ENCODE data around the gene GPSM3.
"Not testable (repeated sequence)": the region's sequence is repeated elsewhere in the genome, so short reads cannot be mapped to it uniquely, and the experiment has no call there.

Gene GPSM3

DNA sequence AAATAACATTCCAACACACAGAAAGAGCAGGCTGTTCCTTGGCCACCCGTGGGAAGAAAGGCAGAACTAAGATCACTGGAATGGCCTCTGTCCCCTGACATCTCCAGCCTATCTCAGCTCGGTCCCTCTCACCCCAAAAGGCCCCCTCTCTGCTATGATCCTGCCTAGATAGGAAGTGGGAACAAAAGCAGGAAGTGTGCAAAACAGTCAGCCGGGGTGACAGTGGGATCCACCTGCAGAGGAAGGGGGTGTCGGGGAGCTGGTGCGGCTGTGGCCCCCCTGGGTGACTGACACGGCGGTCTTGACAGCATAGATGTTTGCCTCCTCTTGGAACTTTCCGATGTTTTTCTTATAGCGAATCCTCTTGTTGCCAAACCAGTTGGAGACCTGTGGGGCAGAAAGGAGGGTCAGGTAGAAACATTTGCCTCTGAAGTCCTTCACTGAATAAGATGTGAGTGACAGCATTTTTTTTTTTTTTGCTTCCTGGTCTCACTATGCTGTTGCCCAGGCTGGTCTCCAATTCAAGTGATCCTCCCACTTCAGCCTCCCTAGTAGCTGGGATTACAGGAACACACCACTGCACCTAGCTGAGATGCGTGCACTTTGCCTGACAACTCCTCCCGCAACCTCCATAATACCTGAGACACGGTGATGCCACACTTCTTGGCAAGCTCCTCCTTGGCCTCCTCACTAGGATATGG is 5.3 kb downstream of the GPSM3 start:
- DNase-seq (ENCODE audit: low read depth), result no peak

DNA sequence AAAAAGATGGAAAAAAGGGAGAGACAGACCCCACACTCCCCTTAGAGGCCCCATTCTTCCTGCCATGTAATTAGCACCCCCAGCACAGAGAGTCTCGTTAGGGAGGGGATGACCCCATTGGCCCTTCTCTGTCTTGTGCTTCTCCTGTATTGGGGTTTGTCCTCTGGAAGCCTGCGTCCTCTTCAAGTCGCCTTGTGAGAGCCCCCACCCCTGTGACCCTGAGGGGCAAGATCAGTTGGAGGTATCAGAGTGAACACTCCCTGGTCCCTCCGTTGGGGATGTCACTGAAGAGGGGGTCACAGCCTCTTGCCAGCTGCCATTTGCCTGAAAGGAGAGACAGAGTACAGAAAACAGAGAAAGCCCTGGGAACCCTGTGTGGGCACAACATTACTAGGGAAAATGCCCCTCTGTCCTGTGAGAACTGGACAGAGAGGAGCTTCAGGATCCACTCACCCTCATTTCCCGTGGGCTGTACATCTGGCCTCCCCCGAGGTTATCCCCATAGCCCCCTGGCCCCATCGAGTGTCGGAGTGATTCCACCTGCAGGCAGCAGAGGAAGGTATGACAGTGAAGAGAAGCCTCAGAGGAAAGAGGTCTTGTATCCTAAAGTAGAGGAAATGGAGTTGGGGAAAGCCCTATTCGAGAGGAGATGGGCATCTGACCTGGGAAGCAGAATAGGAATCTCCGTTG is 6.1 kb downstream of the GPSM3 start:
- not testable (repeated sequence) for DNase-seq (ENCODE audit: low read depth)

DNA sequence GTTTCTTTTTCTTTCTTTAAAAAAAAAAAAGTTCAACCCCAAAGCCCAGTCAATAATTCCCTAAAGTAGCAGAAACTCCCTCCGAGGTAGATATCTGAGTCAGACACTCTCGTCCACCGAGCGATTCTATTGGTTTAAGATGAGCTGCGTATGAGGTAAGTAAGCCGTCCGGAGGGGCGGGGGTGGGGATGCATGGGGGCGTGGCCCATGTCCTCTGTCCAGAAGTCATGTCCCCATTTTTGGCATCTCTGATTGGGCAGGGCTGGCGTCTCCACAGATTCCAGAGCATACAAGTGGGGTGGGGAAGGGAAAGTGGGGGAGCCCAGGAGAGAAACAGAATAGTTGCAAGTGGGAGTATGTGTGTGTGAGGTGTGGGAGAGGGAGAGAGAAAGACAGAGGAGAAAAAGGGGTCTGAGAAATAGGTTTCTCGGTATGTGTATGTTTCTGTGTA is 6.7 kb downstream of the GPSM3 start:
- DNase-seq (ENCODE audit: low read depth), result not testable (repeated sequence)

DNA sequence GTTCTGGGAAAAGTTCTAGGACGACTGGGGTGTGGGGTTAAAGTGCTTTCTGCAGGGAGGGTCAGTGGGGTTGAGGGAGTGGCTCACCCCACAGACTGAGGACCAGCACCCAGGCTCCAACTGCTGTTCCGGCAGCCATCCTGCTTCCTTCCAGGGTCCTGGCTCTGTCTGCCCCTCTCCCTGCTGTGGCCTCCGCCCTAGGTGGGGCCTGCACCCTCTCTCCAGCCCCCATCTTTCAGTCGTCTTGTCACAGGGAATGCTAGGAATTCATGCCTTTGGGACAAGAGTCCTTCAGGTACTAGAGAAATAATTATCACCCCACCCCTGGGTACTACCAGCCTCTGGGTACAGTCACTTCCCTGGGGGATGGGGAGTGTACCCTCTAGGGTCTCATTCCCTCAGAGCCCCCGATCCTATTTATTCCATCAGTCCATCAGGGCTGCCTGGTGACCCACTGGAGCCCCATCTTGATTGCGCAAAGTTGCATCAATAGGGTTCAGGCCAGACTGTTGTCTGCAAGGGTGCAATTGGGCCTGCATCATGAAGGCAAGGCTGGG is 8.3 kb downstream of the GPSM3 start, which contains the start of gene AGER:
TSS of gene AGER (minus strand) at position 170 of the 557 bp plus-strand sequence. CDS start at position 139, 31 bp downstream.
- no peak for DNase-seq (ENCODE audit: low read depth)

DNA sequence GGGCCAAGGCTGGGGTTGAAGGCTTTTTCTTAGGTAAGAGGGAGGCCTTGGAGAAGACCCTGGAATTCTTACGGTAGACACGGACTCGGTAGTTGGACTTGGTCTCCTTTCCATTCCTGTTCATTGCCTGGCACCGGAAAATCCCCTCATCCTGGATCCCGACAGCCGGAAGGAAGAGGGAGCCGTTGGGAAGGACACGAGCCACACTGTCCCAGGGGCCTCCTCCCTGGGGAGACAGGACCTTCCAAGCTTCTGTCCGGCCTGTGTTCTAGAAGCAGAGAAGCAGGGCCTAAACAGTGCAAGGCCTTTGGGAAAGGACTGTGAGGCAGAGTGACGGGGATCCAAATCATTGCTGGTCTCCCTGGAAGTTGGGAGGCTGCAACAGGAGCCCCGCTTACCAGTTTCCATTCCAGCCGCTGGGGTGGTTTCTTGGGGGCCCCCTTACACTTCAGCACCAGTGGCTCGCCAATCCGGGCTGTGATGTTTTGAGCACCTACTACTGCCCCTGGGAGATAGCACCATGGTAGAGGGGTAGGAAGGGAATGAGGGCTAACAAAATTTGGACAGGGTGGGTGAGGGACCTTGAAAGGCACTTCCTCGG is 8.9 kb downstream of the GPSM3 start:
- DNase-seq (ENCODE audit: low read depth), result no peak

DNA sequence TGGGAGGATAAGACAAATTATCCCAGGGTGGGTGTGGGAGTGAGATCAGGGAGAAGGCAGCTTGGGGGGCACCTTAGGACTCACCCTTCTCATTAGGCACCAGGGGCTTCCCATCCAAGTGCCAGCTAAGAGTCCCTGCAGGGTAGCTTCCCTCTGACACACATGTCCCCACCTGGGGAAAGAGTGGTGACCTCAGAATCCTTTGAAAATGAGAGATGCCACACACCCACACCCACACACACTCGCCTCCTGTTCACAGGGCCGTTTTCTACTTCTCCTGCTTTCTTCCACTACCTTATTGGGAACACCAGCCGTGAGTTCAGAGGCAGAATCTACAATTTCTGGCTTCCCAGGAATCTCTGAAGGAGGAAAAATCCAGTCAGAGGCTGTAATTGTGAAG is 9.4 kb downstream of the GPSM3 start:
- no peak for DNase-seq (ENCODE audit: low read depth)

DNA sequence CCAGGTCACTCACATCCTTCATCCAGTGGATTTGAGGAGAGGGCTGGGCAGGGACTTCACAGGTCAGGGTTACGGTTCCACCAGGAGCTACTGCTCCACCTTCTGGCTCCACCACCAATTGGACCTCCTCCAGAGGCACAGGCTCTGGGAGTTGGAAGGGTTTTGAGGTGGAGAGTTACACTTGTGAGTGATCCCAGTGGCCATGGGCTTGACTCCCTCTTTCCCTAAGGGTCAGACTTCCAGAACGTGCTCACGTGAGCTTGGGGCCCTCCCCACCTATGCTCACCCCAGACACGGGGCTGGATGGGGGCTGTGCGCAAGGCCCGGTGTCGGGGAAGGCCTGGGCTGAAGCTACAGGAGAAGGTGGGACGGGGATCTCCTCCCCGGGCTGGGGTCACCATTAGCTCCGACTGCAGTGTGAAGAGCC is 9.9 kb downstream of the GPSM3 start:
- DNase-seq (ENCODE audit: low read depth), result no peak

DNA sequence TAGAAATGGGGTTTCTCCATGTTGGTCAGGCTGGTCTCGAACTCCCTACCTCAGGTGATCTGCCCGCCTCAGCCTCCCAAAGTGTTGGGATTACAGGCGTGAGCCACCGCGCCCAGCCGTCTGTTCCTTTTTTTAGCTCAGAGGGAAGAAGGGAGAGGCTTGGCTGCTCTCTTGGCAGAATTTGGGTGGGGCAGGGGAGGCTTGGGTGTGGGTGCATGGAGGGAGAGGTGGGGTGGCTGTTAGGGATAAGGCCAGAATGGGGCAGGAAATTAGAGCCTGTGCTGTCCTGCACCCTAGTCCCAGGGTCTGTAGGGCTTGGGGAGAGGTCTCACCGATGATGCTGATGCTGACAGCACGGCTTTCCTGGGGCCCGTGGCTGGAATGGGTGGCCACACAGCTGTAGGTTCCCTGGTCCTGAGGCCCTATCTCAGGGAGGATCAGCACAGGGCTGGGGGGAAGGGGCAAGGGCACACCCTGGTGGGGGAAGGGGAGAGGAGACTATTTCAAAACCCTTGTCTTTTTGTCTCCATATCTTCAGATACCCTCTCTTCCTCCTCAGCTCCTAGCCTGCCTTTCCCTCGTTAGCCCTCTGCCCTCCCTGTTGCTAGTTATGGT is 10.4 kb downstream of the GPSM3 start:
- DNase-seq (ENCODE audit: low read depth), result no peak

DNA sequence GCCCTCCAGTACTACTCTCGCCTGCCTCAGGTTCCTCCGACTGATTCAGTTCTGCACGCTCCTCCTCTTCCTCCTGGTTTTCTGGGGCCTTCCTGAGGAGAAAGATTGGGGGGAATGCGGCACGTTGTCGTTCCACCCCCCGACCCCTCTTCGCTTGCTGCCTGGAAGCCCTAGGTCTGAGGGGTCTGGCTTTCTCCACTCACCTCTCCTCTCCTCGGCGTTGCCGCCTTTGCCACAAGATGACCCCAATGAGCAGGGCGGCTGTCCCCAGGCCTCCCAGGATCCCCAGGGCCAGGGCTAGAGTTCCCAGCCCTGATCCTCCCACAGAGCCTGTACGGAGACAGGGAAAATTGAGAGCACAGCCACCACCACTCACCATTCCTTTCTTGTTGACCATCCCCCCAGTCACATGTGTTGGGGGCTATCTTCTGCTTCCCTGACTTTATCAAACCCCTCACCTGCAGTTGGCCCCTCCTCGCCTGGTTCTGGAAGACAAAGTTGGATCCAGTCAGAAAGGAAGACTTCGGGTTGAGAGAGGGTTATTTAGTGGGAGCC is 11.2 kb downstream of the GPSM3 start:
- no peak for DNase-seq (ENCODE audit: low read depth)

DNA sequence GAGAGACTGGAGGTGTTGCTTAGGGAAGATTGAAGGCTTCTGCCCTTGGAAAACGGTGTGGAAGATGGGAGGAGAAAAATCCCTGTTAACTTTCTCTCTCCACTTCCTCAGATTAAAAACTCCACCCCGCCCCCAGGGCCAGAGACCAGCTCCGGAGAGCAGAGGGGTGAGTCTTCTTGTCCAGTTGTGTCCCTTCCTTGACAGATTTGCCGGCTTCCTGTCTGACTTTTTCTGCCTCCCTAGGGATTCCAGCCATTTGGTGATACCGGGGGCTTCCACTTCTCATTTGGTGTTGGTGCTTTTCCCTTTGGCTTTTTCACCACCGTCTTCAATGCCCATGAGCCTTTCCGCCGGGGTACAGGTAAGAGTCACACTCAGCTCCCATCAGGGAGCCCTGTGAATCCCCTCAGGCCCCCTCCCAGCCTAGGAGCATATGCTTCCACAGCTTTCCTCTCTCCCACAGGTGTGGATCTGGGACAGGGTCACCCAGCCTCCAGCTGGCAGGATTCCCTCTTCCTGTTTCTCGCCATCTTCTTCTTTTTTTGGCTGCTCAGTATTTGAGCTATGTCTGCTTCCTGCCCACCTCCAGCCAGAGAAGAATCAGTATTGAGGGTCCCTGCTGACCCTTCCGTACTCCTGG is 12.6 kb downstream of the GPSM3 start:
- DNase-seq (ENCODE audit: low read depth), result no peak

DNA sequence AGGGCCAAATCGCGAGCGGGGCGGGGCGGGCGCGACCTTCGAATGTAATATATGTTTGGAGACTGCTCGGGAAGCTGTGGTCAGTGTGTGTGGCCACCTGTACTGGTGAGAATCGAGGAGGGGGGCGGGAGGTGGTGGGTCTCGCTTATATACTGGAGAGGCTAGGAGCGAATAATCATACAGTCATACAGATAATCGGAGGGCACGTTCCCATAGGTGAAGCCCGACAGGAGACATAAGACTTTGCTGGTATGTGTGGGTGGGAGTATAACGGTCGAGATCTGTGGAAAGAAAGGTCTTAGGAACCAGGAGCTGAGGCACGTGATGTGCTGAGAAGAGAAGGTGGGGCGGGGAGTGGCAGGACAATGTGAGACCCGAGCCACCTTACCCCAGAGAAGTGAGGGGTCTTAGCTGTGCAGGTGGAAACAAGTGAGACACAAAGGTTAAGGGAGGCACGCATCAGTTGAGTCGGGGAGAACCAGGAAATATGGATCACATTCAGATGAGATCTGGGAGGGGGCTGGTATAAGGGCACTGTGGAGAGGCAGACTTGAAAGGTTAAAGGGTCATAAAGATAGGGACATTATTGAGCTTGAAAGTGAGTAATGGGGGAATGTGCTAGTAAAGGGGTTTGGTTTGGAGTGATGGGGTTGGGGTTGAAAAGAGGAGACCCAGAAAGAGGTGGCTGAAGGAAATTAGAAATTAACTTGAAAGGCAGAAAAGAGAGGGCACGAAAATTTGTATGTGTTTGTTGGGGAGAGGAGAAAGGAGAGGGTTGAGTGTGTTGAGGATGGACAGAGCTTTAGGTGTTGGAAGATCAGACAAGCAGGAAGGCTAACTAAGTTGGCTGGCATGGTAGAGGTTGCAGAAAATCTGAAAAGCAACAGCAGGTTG is 13.6 kb downstream of the GPSM3 start:
- no peak for DNase-seq (ENCODE audit: low read depth)

DNA sequence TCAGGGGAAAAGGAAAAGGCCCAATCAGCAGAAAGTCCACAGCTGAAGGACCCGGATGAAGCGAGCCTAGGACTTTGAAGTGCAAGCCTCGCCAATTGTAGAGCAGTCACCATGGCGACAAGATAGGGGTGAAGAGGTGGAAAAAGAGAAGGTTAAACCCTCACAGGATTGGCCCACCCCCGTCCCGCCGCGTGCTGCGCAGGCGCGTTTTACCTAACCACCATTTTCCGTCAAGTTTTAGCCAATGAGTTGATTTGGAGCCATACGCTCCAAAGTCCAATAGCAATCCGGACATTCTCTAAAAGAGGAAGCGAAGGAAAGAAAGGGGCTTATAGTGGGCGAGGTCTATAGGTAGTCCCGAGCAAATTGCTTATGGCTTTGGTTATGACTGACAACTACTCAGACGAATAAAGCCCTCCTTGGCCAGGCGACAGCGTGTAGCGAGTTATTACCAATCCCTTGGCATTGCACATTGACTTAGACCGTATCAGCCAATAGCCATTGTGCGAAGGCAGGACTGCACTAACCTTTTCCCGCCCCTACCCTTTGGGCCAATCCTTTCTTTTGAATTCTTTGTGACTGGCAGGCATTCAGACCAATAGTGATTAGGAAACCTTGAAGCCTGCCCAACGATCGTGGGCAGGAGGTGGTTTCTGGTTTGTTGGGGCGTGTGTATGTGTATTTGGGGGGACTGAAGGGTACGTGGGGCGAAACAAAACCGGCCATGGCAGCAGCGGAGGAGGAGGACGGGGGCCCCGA is 14.5 kb downstream of the GPSM3 start, which contains the start of gene RNF5:
TSS of gene RNF5 (plus strand) at position 618 of the 759 bp plus-strand sequence. CDS start at position 725, 107 bp downstream.
- DNase-seq (ENCODE audit: low read depth), result peak; percentile 83

DNA sequence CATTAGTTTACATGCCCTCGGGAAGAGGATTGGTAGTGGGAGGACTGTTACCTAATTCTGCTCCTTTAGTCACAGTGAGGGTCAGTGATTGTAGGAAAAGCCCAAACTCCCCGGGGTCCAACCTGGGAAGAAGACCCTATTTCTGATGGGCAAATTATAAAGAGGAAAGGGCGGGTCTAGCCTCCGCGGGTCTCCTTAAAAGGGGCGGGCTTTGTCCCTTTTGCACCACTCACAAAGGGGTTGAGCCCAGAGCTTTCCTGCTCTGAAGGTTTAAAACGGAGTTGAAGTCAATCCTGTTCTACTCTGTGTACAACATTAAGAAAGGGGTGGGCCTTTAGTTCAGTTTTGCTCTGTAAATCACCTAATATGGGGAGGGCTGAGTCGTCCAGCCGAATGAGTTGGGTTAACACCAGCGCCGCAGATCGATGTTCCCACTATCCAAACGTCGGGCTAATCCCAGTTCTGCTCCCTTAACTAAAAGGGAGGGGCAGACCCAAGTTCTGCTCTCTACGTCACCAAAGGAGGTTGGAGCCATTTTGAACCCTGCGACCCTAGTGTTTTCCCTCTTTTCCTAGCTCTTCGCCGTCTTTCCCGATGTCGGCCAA is 15.2 kb downstream of the GPSM3 start:
- no peak for DNase-seq (ENCODE audit: low read depth)

DNA sequence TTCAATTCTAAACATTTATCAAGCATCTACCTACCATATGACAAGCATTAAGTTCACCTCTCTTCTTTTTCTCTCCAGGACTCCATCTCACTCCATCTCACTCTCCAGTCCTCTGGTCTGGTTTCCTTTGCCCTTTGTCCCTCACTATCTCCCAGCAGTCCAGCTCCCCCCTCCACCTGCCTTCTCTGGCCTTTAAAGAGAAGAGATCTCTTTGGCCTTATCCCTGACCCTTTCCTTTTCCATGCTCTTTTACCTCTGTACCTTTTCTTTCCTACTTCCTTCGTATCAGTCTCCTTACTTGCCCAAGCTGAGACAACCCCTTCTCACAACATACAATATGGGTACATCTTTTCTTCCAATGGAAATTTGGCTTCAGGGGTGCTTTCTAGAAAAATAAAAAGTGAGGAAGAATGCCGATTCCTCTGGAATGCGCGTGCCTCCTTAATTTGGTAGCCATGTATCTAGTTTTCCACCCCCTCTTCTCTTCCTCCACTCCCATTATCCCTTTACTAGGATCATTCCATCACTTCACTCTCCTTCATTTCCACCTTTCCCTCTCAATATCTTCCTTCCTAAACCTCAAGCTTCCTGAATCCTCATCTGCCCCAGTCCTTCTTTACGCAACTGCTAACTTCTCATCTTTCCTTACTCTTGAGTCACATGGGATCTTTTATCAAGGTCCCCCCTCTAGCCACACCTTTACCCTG is 15.8 kb downstream of the GPSM3 start:
- no peak for DNase-seq (ENCODE audit: low read depth)

DNA sequence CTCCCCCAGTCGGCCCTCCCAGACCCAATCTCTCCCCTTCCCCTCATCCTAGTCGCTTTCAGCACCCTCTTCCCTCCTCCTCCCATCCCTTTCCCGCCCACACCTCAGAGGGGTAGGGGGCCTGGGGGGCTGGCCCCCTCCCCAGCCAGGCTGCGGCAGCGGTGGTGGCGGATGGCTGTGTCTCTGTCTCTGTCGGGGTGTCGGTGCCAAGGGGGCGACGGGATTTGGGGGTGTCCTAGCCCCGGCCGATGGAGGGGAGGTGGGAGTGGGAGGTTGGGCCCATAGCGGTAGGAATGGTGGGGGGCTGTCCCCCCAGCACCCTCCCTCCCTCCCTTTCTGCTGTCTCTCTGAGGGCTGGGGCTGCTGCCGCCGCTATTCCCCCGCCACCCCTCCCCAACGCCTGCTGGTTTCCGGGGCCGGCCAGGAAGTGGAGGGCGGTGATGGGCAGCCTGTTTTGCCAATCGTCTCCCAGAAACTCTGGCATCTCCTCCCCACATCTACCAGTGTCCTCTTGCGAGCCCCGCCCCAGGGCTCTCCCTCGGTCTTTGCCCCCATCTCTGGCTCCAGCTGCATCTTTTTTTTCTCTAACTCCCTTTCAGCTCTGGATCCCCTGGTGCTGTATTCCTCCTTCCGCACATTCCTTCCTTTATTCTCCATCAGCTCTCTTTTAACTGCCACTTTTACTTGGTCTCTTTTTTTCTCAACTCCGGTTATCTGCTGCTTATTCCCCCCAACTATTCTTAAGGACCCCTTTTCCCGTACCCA is 16.6 kb downstream of the GPSM3 start, which contains the start of gene AGPAT1:
TSS of gene AGPAT1 (minus strand) at position 374 of the 765 bp plus-strand sequence. CDS start 4,588 bp downstream, outside the sequence.
- DNase-seq (ENCODE audit: low read depth), result peak; percentile 95

DNA sequence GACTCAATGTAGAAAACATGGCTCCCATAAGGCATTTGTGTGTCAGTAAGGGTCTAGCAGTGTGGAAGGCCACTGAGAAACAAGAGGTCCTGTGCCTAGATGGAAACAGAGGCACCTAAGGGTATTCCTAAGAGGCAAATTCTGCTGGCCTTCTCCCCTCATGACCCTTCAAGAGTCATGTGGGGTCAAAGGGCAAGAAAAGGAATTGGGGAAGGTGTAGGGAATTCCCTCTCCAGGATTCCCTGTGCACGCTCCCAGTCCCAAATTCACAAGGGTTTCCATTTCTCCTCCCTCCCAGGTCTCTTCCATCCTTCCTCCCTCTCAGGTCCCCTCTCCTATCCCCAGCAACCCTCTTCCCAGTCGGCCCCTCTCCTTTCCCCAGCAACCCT is 17.1 kb downstream of the GPSM3 start:
- no peak for DNase-seq (ENCODE audit: low read depth)

DNA sequence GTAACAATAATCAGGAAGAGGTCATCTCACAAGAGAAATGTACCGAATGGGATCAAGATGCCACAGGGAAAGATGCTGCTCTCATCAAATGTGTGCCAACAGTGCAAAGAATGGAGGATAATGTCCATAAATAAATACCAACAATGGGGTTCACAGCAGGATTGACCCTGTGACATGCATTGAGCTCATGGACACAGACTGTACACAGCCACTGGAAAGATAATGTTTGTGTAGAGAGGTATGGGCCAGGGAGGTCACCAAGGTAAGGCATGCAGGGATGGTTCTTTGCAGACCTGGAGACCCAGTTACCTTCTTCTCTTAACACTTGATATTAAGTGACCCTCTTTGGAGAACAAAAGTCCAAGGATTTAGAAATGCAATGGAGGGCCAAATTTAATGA is 18.0 kb downstream of the GPSM3 start:
- no peak for DNase-seq (ENCODE audit: low read depth)

All from stimulated activated CD8-positive, alpha-beta memory T cell treated with anti-CD3 and anti-CD28 coated beads, Interleukin-4, amount 100 ng/mL, for 24 hours (primary cell).